Left cardiac atrium (tissue), 2 donors: ENCODE results near the gene SLC25A30. TPM values are rescaled to one million over a fixed set of nuclear protein-coding genes. Genes with fewer than 3 reads are reported as not detected.

ENCODE experiments used
- total RNA-seq, 2 donors: library from RNA; stranded (reverse); fragmentation: NEBNext Ultra II Directional; extraction: Animal tissue kit (Norgen Biotek cat#: 25700); gene quantifications; one replicate each; pipeline ENCODE4 v1.2.1, GENCODE V29; 2021
- donor health status: DM: no; HTN: yes; CAD: no; lungs with severe emphysema.
- donor health status: DM: yes; HTN: yes; CAD: no.

SLC25A30 gene
- total RNA-seq, 2 donors from 2014 or later: 57.9 to 73.8 TPM

Other genes with a start within 250 kb of the SLC25A30 start
- not detected for gene KCTD4, start 217.3 kb downstream of the SLC25A30 start, total RNA-seq
- gene TPT1, start 77.2 kb downstream of the SLC25A30 start, total RNA-seq: 1,000 to 10,000 TPM; 3,599 to 3,935 TPM
- 10 to 100 TPM; 11.7 to 18.6 TPM for gene COG3, start 46.6 kb upstream of the SLC25A30 start, total RNA-seq
- gene ERICH6B, start 197.4 kb upstream of the SLC25A30 start, total RNA-seq: not detected